Measurements from ENCODE around the gene TRIM44.

The TRIM44 gene

GRCh38 chr11:35730254-35730653, 67.7 kb downstream of the TRIM44 start:
- Histone ChIP-seq H2BK12ac (ENCODE audit: low read length) (no peak overlapping the region), H3K14ac (ENCODE audit: low read length) (no peak overlapping the region), H4K8ac (ENCODE audit: low read depth, low read length) (no peak overlapping the region), H2BK5ac (ENCODE audit: low read depth, low read length, poor library complexity) (no peak overlapping the region), H2AFZ (ENCODE audit: insufficient read depth, low read length, poor library complexity) (no peak overlapping the region), H3K4me1 (ENCODE audit: control insufficient read depth in 1 of 2, insufficient read depth in 2 of 2, low read length in 2 of 2) (no peaks in the 10 kb centered on the region), H3K4me3 (ENCODE audit: low read depth, low read length) (no peak overlapping the region), H3K36me3 (ENCODE audit: control insufficient read depth in 1 of 2, insufficient read depth in 2 of 2, low read length in 2 of 2) (peaks cover 2 to 4% of the 10 kb centered on the region in 2 experiments), H2AK5ac (ENCODE audit: low read length) (no peak overlapping the region), H3K79me2 (ENCODE audit: control insufficient read depth, insufficient read depth, low read length, poor library complexity) (no peaks in the 10 kb centered on the region), H3K27ac (ENCODE audit: low read depth, low read length) (no peak overlapping the region), H3K27me3 (ENCODE audit: insufficient read depth, low read length) (no peaks in the 10 kb centered on the region), H4K91ac (ENCODE audit: low read depth, low read length) (no peak overlapping the region), H3K23ac (ENCODE audit: low read length) (no peak overlapping the region), H3K4me2 (ENCODE audit: low read length) (no peak overlapping the region), H3K4ac (ENCODE audit: low read depth, low read length) (no peak overlapping the region), H3K18ac (ENCODE audit: low read length) (no peak overlapping the region), H3K9me3 (ENCODE audit: insufficient read depth, low read depth, low read length) (no peaks in the 10 kb centered on the region), H3K9ac (ENCODE audit: low read length) (no peak overlapping the region), H4K12ac (ENCODE audit: low read depth, low read length) (no peak overlapping the region), H3K79me1 (ENCODE audit: low read length) (no peaks in the 10 kb centered on the region), H2BK120ac (ENCODE audit: insufficient read depth, low read length, poor library complexity) (no peak overlapping the region)
- no peak for DNase-seq

GRCh38 chr11:35734669-35735410, 72.3 kb downstream of the TRIM44 start:
- Histone ChIP-seq H3K4ac (ENCODE audit: low read depth, low read length) (no peak overlapping the region), H3K14ac (ENCODE audit: low read length) (no peak overlapping the region), H2BK5ac (ENCODE audit: low read depth, low read length, poor library complexity) (no peak overlapping the region), H2AK5ac (ENCODE audit: low read length) (no peak overlapping the region), H3K18ac (ENCODE audit: low read length) (no peak overlapping the region), H3K9me3 (ENCODE audit: insufficient read depth, low read depth, low read length) (no peaks in the 10 kb centered on the region), H3K79me2 (ENCODE audit: control insufficient read depth, insufficient read depth, low read length, poor library complexity) (no peaks in the 10 kb centered on the region), H3K27me3 (ENCODE audit: insufficient read depth, low read length) (no peaks in the 10 kb centered on the region), H3K79me1 (ENCODE audit: low read length) (no peaks in the 10 kb centered on the region), H2AFZ (ENCODE audit: insufficient read depth, low read length, poor library complexity) (no peak overlapping the region), H3K4me3 (ENCODE audit: low read depth, low read length) (no peak overlapping the region), H3K9ac (ENCODE audit: low read length) (no peak overlapping the region), H3K27ac (ENCODE audit: low read depth, low read length) (no peak overlapping the region), H2BK12ac (ENCODE audit: low read length) (no peak overlapping the region), H3K36me3 (ENCODE audit: control insufficient read depth in 1 of 2, insufficient read depth in 2 of 2, low read length in 2 of 2) (peaks cover 0 to 2% of the 10 kb centered on the region in 2 experiments), H3K4me1 (ENCODE audit: control insufficient read depth in 1 of 2, insufficient read depth in 2 of 2, low read length in 2 of 2) (no peaks in the 10 kb centered on the region), H4K8ac (ENCODE audit: low read depth, low read length) (no peak overlapping the region), H4K12ac (ENCODE audit: low read depth, low read length) (no peak overlapping the region), H4K91ac (ENCODE audit: low read depth, low read length) (no peak overlapping the region), H3K23ac (ENCODE audit: low read length) (no peak overlapping the region), H3K4me2 (ENCODE audit: low read length) (no peak overlapping the region), H2BK120ac (ENCODE audit: insufficient read depth, low read length, poor library complexity) (no peak overlapping the region)
- WGBS (ENCODE audit: extremely low coverage, insufficient coverage, insufficient read length), result no CpG with 5 or more reads among the region's 2 CpGs
- no peak for DNase-seq

GRCh38 chr11:35735411-35735810, 72.8 kb downstream of the TRIM44 start:
- H2AFZ ChIP-seq (ENCODE audit: insufficient read depth, low read length, poor library complexity), result no peak overlapping the region
- no peaks in the 10 kb centered on the region for H3K27me3 ChIP-seq (ENCODE audit: insufficient read depth, low read length)
- no peak overlapping the region for H3K9ac ChIP-seq (ENCODE audit: low read length)
- no peak overlapping the region for H2BK120ac ChIP-seq (ENCODE audit: insufficient read depth, low read length, poor library complexity)
- no peak overlapping the region for H2BK12ac ChIP-seq (ENCODE audit: low read length)
- H3K4me3 ChIP-seq (ENCODE audit: low read depth, low read length), result no peak overlapping the region
- H3K79me1 ChIP-seq (ENCODE audit: low read length), result no peaks in the 10 kb centered on the region
- H3K4me1 ChIP-seq (ENCODE audit: control insufficient read depth in 1 of 2, insufficient read depth in 2 of 2, low read length in 2 of 2), result no peaks in the 10 kb centered on the region
- H3K14ac ChIP-seq (ENCODE audit: low read length), result no peak overlapping the region
- no CpG with 5 or more reads among the region's 2 CpGs for WGBS (ENCODE audit: extremely low coverage, insufficient coverage, insufficient read length)
- no peak overlapping the region for H3K18ac ChIP-seq (ENCODE audit: low read length)
- H3K23ac ChIP-seq (ENCODE audit: low read length), result no peak overlapping the region
- no peak overlapping the region for H2BK5ac ChIP-seq (ENCODE audit: low read depth, low read length, poor library complexity)
- no peak overlapping the region for H4K91ac ChIP-seq (ENCODE audit: low read depth, low read length)
- no peak for DNase-seq
- no peak overlapping the region for H3K27ac ChIP-seq (ENCODE audit: low read depth, low read length)
- no peaks in the 10 kb centered on the region for H3K9me3 ChIP-seq (ENCODE audit: insufficient read depth, low read depth, low read length)
- no peak overlapping the region for H2AK5ac ChIP-seq (ENCODE audit: low read length)
- no peak overlapping the region for H4K8ac ChIP-seq (ENCODE audit: low read depth, low read length)
- no peak overlapping the region for H3K4ac ChIP-seq (ENCODE audit: low read depth, low read length)
- H3K4me2 ChIP-seq (ENCODE audit: low read length), result no peak overlapping the region
- H3K36me3 ChIP-seq (ENCODE audit: control insufficient read depth in 1 of 2, insufficient read depth in 2 of 2, low read length in 2 of 2), result peaks cover 0 to 2% of the 10 kb centered on the region in 2 experiments
- no peak overlapping the region for H4K12ac ChIP-seq (ENCODE audit: low read depth, low read length)
- H3K79me2 ChIP-seq (ENCODE audit: control insufficient read depth, insufficient read depth, low read length, poor library complexity), result no peaks in the 10 kb centered on the region

GRCh38 chr11:35735903-35736302, 73.3 kb downstream of the TRIM44 start:
- H4K91ac ChIP-seq (ENCODE audit: low read depth, low read length), result no peak overlapping the region
- no peaks in the 10 kb centered on the region for H3K79me2 ChIP-seq (ENCODE audit: control insufficient read depth, insufficient read depth, low read length, poor library complexity)
- no peak overlapping the region for H3K9ac ChIP-seq (ENCODE audit: low read length)
- no peaks in the 10 kb centered on the region for H3K27me3 ChIP-seq (ENCODE audit: insufficient read depth, low read length)
- H3K18ac ChIP-seq (ENCODE audit: low read length), result no peak overlapping the region
- no peak overlapping the region for H2BK12ac ChIP-seq (ENCODE audit: low read length)
- no peak overlapping the region for H2BK5ac ChIP-seq (ENCODE audit: low read depth, low read length, poor library complexity)
- H3K4me2 ChIP-seq (ENCODE audit: low read length), result no peak overlapping the region
- no peak overlapping the region for H2BK120ac ChIP-seq (ENCODE audit: insufficient read depth, low read length, poor library complexity)
- H3K4ac ChIP-seq (ENCODE audit: low read depth, low read length), result no peak overlapping the region
- no peaks in the 10 kb centered on the region for H3K9me3 ChIP-seq (ENCODE audit: insufficient read depth, low read depth, low read length)
- H3K36me3 ChIP-seq (ENCODE audit: control insufficient read depth in 1 of 2, insufficient read depth in 2 of 2, low read length in 2 of 2), result peaks cover 0 to 2% of the 10 kb centered on the region in 2 experiments
- H3K79me1 ChIP-seq (ENCODE audit: low read length), result no peaks in the 10 kb centered on the region
- H3K4me1 ChIP-seq (ENCODE audit: control insufficient read depth in 1 of 2, insufficient read depth in 2 of 2, low read length in 2 of 2), result no peaks in the 10 kb centered on the region
- H3K23ac ChIP-seq (ENCODE audit: low read length), result no peak overlapping the region
- no peak overlapping the region for H3K4me3 ChIP-seq (ENCODE audit: low read depth, low read length)
- H2AK5ac ChIP-seq (ENCODE audit: low read length), result no peak overlapping the region
- no peak overlapping the region for H2AFZ ChIP-seq (ENCODE audit: insufficient read depth, low read length, poor library complexity)
- H4K8ac ChIP-seq (ENCODE audit: low read depth, low read length), result no peak overlapping the region
- H3K14ac ChIP-seq (ENCODE audit: low read length), result no peak overlapping the region
- no peak for DNase-seq
- no peak overlapping the region for H3K27ac ChIP-seq (ENCODE audit: low read depth, low read length)
- H4K12ac ChIP-seq (ENCODE audit: low read depth, low read length), result no peak overlapping the region
